Caki2 (cell line): ENCODE data around the gene DSG2. TPM values are rescaled to one million over a fixed set of nuclear protein-coding genes. Genes with fewer than 3 reads are reported as not detected.
"Not testable (repeated sequence)": the region's sequence is repeated elsewhere in the genome, so short reads cannot be mapped to it uniquely, and the experiment has no call there.

Experiments
- DNase-seq: peaks from one replicate; pipeline ENCODE4 v3.0.0-alpha.2; 2015; ENCODE audit warnings: low read depth
- in situ Hi-C: cut with HindIII; loops from 2 replicates; pipeline ENCODE4 v1.10.0; 2016; ENCODE audit warnings: low sequenced_read_pairs, low pct_unique_long_range_greater_than_20kb, mixed read lengths
- total RNA-seq: library from RNA; depleted of rRNA; stranded (reverse); fragments of >200 nt; shearing (Covaris generic); gene quantifications from 2 replicates; pipeline ENCODE4 v1.2.3, GENCODE V29; 2014; ENCODE audit warnings: low replicate concordance; rRNA removed

The DSG2 gene
- 40.9 and 42.9 TPM in 2 replicates for total RNA-seq

GRCh38 chr18:31497836-31498573, at the start of gene DSG2:
TSS of gene DSG2 (plus strand) at chr18:31498177. CDS start at chr18:31498252, 75 bp downstream.
- peak; percentile 67 for DNase-seq

GRCh38 chr18:31450409-31450808, 47.6 kb upstream of the DSG2 start:
- DNase-seq = no peak
- in situ Hi-C loops = no loop called here

More at GRCh38 chr18:31497836-31498573, at the start of gene DSG2:
- in situ Hi-C loops = no loop called here

GRCh38 chr18:31451625-31452024, 46.4 kb upstream of the DSG2 start:
- in situ Hi-C loops = no loop called here
- no peak for DNase-seq

GRCh38 chr18:31454066-31454708, 43.8 kb upstream of the DSG2 start:
- in situ Hi-C loops = no loop called here
- peak; percentile 22 for DNase-seq

GRCh38 chr18:31469629-31470028, 28.3 kb upstream of the DSG2 start:
- no peak for DNase-seq
- in situ Hi-C loops = no loop called here

- DNase-seq = no peak
- in situ Hi-C loops = no loop called here
Measured at GRCh38 chr18:31478688-31479087, 19.3 kb upstream of the DSG2 start.

GRCh38 chr18:31482051-31482450, 15.9 kb upstream of the DSG2 start:
- no peak for DNase-seq
- in situ Hi-C loops = no loop called here

- DNase-seq = no peak
Measured at GRCh38 chr18:31483396-31483795, 14.6 kb upstream of the DSG2 start.

GRCh38 chr18:31484461-31484860, 13.5 kb upstream of the DSG2 start:
- in situ Hi-C loops = no loop called here
- DNase-seq = no peak

More at GRCh38 chr18:31483396-31483795, 14.6 kb upstream of the DSG2 start:
- in situ Hi-C loops = no loop called here

GRCh38 chr18:31486165-31486564, 11.8 kb upstream of the DSG2 start:
- DNase-seq = no peak
- in situ Hi-C loops = no loop called here

- in situ Hi-C loops = no loop called here
- no peak for DNase-seq
Measured at GRCh38 chr18:31487246-31488015, 10.5 kb upstream of the DSG2 start.

GRCh38 chr18:31489311-31489710, 8.7 kb upstream of the DSG2 start:
- no peak for DNase-seq
- in situ Hi-C loops = no loop called here

GRCh38 chr18:31490387-31490786, 7.6 kb upstream of the DSG2 start:
- in situ Hi-C loops = no loop called here
- no peak for DNase-seq

GRCh38 chr18:31490833-31491232, 7.1 kb upstream of the DSG2 start:
- in situ Hi-C loops = no loop called here
- DNase-seq = no peak

GRCh38 chr18:31491586-31491985, 6.4 kb upstream of the DSG2 start:
- DNase-seq = no peak
- in situ Hi-C loops = no loop called here

GRCh38 chr18:31492671-31493070, 5.3 kb upstream of the DSG2 start:
- in situ Hi-C loops = no loop called here
- no peak for DNase-seq

- no peak for DNase-seq
- in situ Hi-C loops = no loop called here
Measured at GRCh38 chr18:31493171-31493570, 4.8 kb upstream of the DSG2 start.

GRCh38 chr18:31493941-31494340, 4.0 kb upstream of the DSG2 start:
- in situ Hi-C loops = no loop called here

GRCh38 chr18:31494705-31495244, 3.2 kb upstream of the DSG2 start:
- DNase-seq, in situ Hi-C loops: not testable (repeated sequence)

More at GRCh38 chr18:31493941-31494340, 4.0 kb upstream of the DSG2 start:
- no peak for DNase-seq
